PC-3 (cell line): Measurements from ENCODE around the gene RAB31. TPM values are rescaled to one million over a fixed set of nuclear protein-coding genes. Genes with fewer than 3 reads are reported as not detected.

Source experiments
- ATAC-seq: fragments of 200-7000 bp; cut with Tn5 transposase; 2 replicates; pipeline ENCODE4 v1.9.1; 2020; ENCODE audit warnings: mild to moderate bottlenecking, moderate library complexity
- BruUV-seq: library from RNA; stranded (reverse); fragments of 400-500 nt; replicated peaks from 2 replicates; lab custom pipeline; 2021; lab: Mats Ljungman, UMichigan
- CTCF ChIA-PET: fragments of 300-600 bp; sonication (Branson Sonifier 250); formaldehyde crosslinking; loops from one replicate; lab custom pipeline; 2022; ENCODE audit warnings: antibody characterized with exemption; lab: Charles Lee
- POLR2A ChIA-PET: fragments of 300-600 bp; sonication (Branson Sonifier 250); formaldehyde crosslinking; loops from one replicate; lab custom pipeline; 2022; ENCODE audit warnings: antibody characterized with exemption; ENCODE audit not compliant: unreplicated experiment; lab: Charles Lee
- DNase-seq: peaks from one replicate; pipeline ENCODE4 v3.0.0-alpha.2; 2015
- H2AFZ ChIP-seq: fragments of 300-600 bp; sonication (generic); 2 replicates; pipeline ENCODE4 v1.6.0; 2016; ENCODE audit warnings: antibody characterized with exemption, low read length
- H3F3A ChIP-seq: fragments of 300-600 bp; sonication (generic); one replicate; pipeline ENCODE4 v1.6.0; 2017; ENCODE audit warnings: antibody characterized with exemption, low read length, control low read depth, mild to moderate bottlenecking; ENCODE audit not compliant: unreplicated experiment
- H3K27ac ChIP-seq: fragments of 300-600 bp; sonication (generic); 2 replicates; pipeline ENCODE4 v1.5.1; 2016; ENCODE audit warnings: mild to moderate bottlenecking, low read length
- H3K27me3 ChIP-seq: fragments of 300-600 bp; sonication (generic); 2 replicates; pipeline ENCODE4 v1.6.1; 2016; ENCODE audit warnings: low read length, mixed read lengths
- H3K36me3 ChIP-seq: fragments of 300-600 bp; sonication (generic); 2 replicates; pipeline ENCODE4 v1.6.1; 2016; ENCODE audit warnings: low read depth, mixed run types, low read length, mixed read lengths
- H3K4me1 ChIP-seq: fragments of 300-600 bp; sonication (generic); 2 replicates; pipeline ENCODE4 v1.5.1; 2016; ENCODE audit warnings: low read length; ENCODE audit not compliant: insufficient read depth
- H3K4me2 ChIP-seq: fragments of 300-600 bp; sonication (generic); 2 replicates; pipeline ENCODE4 v1.6.0; 2016; ENCODE audit warnings: low read length
- H3K4me3 ChIP-seq: fragments of 300-600 bp; sonication (generic); 2 replicates; pipeline ENCODE4 v1.5.1; 2016; ENCODE audit warnings: mild to moderate bottlenecking, low read length, mixed read lengths
- H3K79me2 ChIP-seq: fragments of 300-600 bp; sonication (generic); 2 replicates; pipeline ENCODE4 v1.6.1; 2017; ENCODE audit warnings: low read length, mixed read lengths
- H3K9ac ChIP-seq: fragments of 300-600 bp; sonication (generic); 2 replicates; pipeline ENCODE4 v1.6.0; 2016; ENCODE audit warnings: mild to moderate bottlenecking, low read length
- H3K9me2 ChIP-seq: fragments of 300-600 bp; sonication (generic); replicated peaks from 2 replicates; pipeline ENCODE4 v1.6.1; 2016; ENCODE audit warnings: mixed run types, low read length, mixed read lengths
- H3K9me3 ChIP-seq: fragments of 300-600 bp; sonication (generic); 2 replicates; pipeline ENCODE4 v1.6.1; 2016; ENCODE audit warnings: low read length, mixed read lengths
- H4K20me1 ChIP-seq: fragments of 300-600 bp; sonication (generic); 2 replicates; pipeline ENCODE4 v1.6.1; 2016; ENCODE audit warnings: low read length, mixed read lengths
- EZH2 ChIP-seq: fragments of 300-600 bp; sonication (generic); IDR thresholded peaks from one replicate; pipeline ENCODE4 v1.6.1; 2017; ENCODE audit warnings: antibody characterized with exemption, mild to moderate bottlenecking, low read length; ENCODE audit not compliant: unreplicated experiment
- EZH2phosphoT487 ChIP-seq: fragments of 300-600 bp; sonication (generic); IDR thresholded peaks from 2 replicates; pipeline ENCODE4 v1.6.1; 2018; ENCODE audit warnings: mild to moderate bottlenecking, antibody characterized with exemption, low read length, borderline replicate concordance
- intact Hi-C: fragments of 100-400 bp; cut with micrococcal nuclease; formaldehyde crosslinking; loops from 2 replicates; pipeline ENCODE4 v1.9.0; 2023
- total RNA-seq: library from RNA; depleted of rRNA; stranded (reverse); fragments of >200 nt; gene quantifications from 2 replicates; pipeline ENCODE4 v1.2.3, GENCODE V29; 2014
- TF ChIP-seq, protein P1 (sequence below): fragments of 300-600 bp; sonication (generic); conservative IDR thresholded peaks from 2 replicates; pipeline ENCODE4 v1.5.1; 2017; ENCODE audit warnings: antibody characterized with exemption, low read depth, mild to moderate bottlenecking, low read length

Gene RAB31
- total RNA-seq, 1 experiment from 2014 or later = 3.8 TPM

DNA sequence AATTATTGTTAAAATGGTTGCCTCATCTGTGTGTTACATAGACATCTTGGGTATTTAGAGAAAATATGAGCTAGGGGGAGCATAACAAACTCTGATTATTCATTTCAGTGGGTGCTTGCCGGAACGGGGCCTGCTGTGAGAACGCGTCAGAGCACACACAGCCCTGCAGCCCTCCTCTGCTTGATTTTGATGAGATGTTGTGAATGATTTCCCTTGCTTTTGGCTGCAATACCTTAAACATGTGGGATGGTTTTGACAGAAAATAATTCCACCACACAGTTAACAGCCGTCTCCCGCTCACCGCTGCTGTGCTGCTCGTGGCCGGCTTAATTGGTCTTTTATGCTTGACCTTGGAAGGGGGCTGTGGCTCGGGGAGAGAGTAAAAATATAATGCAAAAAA, 127.7 kb downstream of the RAB31 start:
- Histone ChIP-seq H3K9ac (no peak overlapping the region), H4K20me1 (no peaks in the 10 kb centered on the region), H3K9me3 (no peaks in the 10 kb centered on the region), H3K4me1 (no peaks in the 10 kb centered on the region), H3K9me2 (0 out of 2 replicates have a peak, but pooled peaks cover 2% of the 10 kb centered on the region), H3K4me2 (no peak overlapping the region), H3K27ac (no peak overlapping the region), H3K36me3 (no peaks in the 10 kb centered on the region), H3F3A (no peaks in the 10 kb centered on the region), H3K79me2 (no peaks in the 10 kb centered on the region), H2AFZ (no peak overlapping the region), H3K27me3 (no peaks in the 10 kb centered on the region), H3K4me3 (no peak overlapping the region)
- DNase-seq = no peak
- no peak for ATAC-seq
- intact Hi-C loops = no loop called here
- BruUV-seq = no TSS peak
- TF ChIP-seq EZH2 = no peak
- TF ChIP-seq EZH2phosphoT487 = no peak
- TF ChIP-seq, protein P1, sequence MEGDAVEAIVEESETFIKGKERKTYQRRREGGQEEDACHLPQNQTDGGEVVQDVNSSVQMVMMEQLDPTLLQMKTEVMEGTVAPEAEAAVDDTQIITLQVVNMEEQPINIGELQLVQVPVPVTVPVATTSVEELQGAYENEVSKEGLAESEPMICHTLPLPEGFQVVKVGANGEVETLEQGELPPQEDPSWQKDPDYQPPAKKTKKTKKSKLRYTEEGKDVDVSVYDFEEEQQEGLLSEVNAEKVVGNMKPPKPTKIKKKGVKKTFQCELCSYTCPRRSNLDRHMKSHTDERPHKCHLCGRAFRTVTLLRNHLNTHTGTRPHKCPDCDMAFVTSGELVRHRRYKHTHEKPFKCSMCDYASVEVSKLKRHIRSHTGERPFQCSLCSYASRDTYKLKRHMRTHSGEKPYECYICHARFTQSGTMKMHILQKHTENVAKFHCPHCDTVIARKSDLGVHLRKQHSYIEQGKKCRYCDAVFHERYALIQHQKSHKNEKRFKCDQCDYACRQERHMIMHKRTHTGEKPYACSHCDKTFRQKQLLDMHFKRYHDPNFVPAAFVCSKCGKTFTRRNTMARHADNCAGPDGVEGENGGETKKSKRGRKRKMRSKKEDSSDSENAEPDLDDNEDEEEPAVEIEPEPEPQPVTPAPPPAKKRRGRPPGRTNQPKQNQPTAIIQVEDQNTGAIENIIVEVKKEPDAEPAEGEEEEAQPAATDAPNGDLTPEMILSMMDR = no peak
- CTCF ChIA-PET = no interaction called here
- POLR2A ChIA-PET = no interaction called here

DNA sequence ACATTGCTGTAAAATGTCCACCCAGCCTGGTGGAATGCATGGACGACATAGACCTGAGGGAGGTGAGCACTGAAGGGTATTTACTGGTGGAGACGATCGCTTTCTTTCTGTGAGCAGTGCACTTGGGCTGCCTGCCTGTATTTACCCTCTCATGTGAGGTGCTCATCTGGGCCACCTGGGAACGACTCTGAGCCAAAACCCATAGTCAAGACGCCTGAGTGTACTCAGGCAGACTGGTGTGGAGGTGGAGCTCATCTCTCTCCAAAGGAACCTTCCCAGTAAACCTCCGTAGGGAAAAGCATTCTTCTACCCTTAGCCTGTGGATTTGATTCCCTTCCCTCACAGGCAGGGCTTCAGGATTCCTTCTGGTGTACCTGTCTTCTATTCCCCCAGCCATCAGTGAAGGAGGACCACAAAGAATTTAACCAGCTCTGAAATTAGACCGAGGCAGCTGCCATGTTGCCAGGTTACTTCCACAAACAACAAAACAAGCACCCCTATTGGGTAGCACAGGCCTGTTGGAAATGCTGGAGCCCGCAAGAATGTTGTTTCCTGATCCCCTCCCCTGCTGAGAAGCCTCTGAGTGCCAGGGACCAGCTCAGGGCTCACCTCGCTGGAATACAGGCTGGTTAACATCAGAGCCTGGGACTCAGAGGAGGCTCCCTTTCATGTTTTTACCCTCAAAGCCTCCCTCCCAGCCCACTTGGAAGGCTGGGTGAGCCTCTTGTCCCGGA, 130.2 kb downstream of the RAB31 start:
- Histone ChIP-seq H3K27ac (no peak overlapping the region), H3K4me2 (no peak overlapping the region), H3K4me3 (no peak overlapping the region), H3K9me2 (0 out of 2 replicates have a peak, but pooled peaks cover 2% of the 10 kb centered on the region), H3K4me1 (no peaks in the 10 kb centered on the region), H3K27me3 (no peaks in the 10 kb centered on the region), H4K20me1 (no peaks in the 10 kb centered on the region), H3F3A (no peaks in the 10 kb centered on the region), H3K79me2 (no peaks in the 10 kb centered on the region), H3K36me3 (no peaks in the 10 kb centered on the region), H3K9me3 (no peaks in the 10 kb centered on the region), H2AFZ (no peak overlapping the region), H3K9ac (no peak overlapping the region)
- DNase-seq = no peak
- BruUV-seq = no TSS peak
- intact Hi-C loops = no loop called here
- no peak for TF ChIP-seq EZH2phosphoT487
- POLR2A ChIA-PET = no interaction called here
- CTCF ChIA-PET = no interaction called here
- no peak for ATAC-seq

DNA sequence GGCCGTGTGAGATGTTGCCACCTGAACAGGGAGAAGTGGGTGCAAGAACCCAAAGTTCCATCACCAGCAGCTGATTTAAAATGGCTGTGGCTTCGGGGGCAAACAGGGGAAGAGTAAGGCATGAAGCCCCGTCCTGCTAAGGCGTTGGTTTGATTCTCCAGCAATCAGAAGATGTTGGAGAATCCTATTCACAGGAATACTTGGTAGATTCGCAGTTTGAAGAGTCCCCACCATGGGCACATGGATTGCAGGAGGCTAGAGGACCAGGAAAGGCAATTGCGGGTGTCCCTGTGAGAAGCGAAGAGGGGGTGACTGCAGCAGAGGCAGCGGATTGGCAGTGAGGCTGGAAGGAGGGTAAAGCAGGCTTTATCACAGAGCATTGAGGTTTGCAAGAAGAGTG, 131.1 kb downstream of the RAB31 start:
- ATAC-seq (no peak), DNase-seq (no peak)
- no peak overlapping the region for H3K4me3 ChIP-seq
- no peaks in the 10 kb centered on the region for H3K27me3 ChIP-seq
- no peaks in the 10 kb centered on the region for H4K20me1 ChIP-seq
- no peaks in the 10 kb centered on the region for H3K9me2 ChIP-seq
- H3F3A ChIP-seq = no peaks in the 10 kb centered on the region
- intact Hi-C loops = no loop called here
- H3K79me2 ChIP-seq = no peaks in the 10 kb centered on the region
- H2AFZ ChIP-seq = no peak overlapping the region
- H3K9ac ChIP-seq = no peak overlapping the region
- TF ChIP-seq EZH2 = no peak
- TF ChIP-seq EZH2phosphoT487 = no peak
- TF ChIP-seq, protein P1 = no peak
- ChIA-PET POLR2A (no interaction called here), CTCF (no interaction called here)
- no TSS peak for BruUV-seq
- H3K9me3 ChIP-seq = no peaks in the 10 kb centered on the region
- H3K36me3 ChIP-seq = no peaks in the 10 kb centered on the region
- H3K4me1 ChIP-seq = no peaks in the 10 kb centered on the region
- H3K27ac ChIP-seq = no peak overlapping the region
- no peak overlapping the region for H3K4me2 ChIP-seq
